NCI-H524 (cell line): ENCODE measurements around the gene UHRF1.
A peak's percentile ranks its signal among the peaks of the same experiment; 100 is the strongest.

Experiments used
- DNase-seq, 2 experiments: peaks; one replicate each; lab custom pipeline; 2025; lab: John Stamatoyannopoulos, UW

Gene UHRF1

GRCh38 chr19:4990306-4990705 lies 81.0 kb downstream of the UHRF1 start:
- no peak for DNase-seq

- no peak for DNase-seq
These were observed 82.2 kb downstream of the UHRF1 start for GRCh38 chr19:4991538-4991937.

GRCh38 chr19:4991996-4992698 lies 82.8 kb downstream of the UHRF1 start:
- DNase-seq, result no peak

- DNase-seq, result peak in 1 of 2 experiments; percentile 34
These were observed 84.4 kb downstream of the UHRF1 start for GRCh38 chr19:4993683-4994082.

GRCh38 chr19:4996701-4997100 lies 87.4 kb downstream of the UHRF1 start:
- DNase-seq, result no peak

- DNase-seq, result no peak
These were observed 88.0 kb downstream of the UHRF1 start for GRCh38 chr19:4997297-4997696.

GRCh38 chr19:5000120-5000611 lies 90.9 kb downstream of the UHRF1 start:
- DNase-seq, result no peak

- DNase-seq, result peak in 1 of 2 experiments; percentile 51
These were observed 92.3 kb downstream of the UHRF1 start for GRCh38 chr19:5001615-5002014.

- no peak for DNase-seq
These were observed 92.8 kb downstream of the UHRF1 start for GRCh38 chr19:5002143-5002542.

GRCh38 chr19:5003781-5004180 lies 94.5 kb downstream of the UHRF1 start:
- no peak for DNase-seq

- no peak for DNase-seq
These were observed 95.8 kb downstream of the UHRF1 start for GRCh38 chr19:5005096-5005495.

- no peak for DNase-seq
These were observed 96.9 kb downstream of the UHRF1 start for GRCh38 chr19:5006201-5006600.

GRCh38 chr19:5006821-5007220 lies 97.5 kb downstream of the UHRF1 start:
- no peak for DNase-seq
